Measurements from ENCODE around the gene SETD2. TPM values are rescaled to one million over a fixed set of nuclear protein-coding genes. Genes with fewer than 3 reads are reported as not detected.
"Not testable (repeated sequence)": the region's sequence is repeated elsewhere in the genome, so short reads cannot be mapped to it uniquely, and the experiment has no call there.

The SETD2 gene
- total RNA-seq, 1 donor from 2014 or later = 41.2 TPM

DNA sequence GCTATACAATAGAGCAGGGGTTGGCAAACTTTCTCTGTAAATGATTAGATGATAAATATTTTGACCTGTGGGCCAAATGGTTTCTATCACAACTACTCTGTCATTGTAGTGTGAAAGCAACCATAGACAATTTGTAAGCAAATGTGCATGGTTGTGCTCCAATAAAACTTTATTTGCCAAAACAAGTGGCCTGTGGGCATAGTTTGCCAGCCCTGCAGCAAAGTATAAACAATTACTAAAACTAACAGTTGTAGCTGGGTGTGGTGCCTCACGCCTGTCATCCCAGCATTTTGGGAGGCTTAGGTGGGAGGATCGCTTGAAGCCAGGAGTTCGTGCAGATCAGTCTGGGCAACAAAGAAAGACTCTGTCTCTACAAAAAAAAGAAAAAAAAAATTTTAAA lies 122.8 kb downstream of the SETD2 start:
- H3K36me3 Mint-ChIP-seq (ENCODE audit: low read depth) = peaks cover 64% of the 10 kb centered on the region
- peaks cover 4% of the 10 kb centered on the region for H3K9me3 Mint-ChIP-seq
- no peak overlapping the region for H3K4me3 Mint-ChIP-seq (ENCODE audit: low read depth)

DNA sequence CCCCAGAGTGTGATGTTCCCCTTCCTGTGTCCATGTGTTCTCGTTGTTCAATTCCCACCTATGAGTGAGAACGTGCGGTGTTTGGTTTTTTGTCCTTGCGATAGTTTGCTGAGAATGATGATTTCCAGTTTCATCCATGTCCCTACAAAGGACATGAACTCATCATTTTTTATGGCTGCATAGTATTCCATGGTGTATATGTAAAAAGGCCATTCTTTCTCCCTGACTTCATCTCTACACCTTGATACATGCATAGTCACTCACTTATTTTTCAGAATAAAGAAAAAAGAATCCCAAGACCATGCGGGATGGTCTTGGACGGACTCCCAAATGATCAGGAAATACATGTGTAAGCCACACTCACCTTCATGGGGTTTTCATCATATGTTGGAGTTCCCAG lies 126.6 kb downstream of the SETD2 start:
- Mint-ChIP-seq H3K27ac (peak overlapping the region; percentile 69), H3K4me1 (ENCODE audit: low read depth) (peaks cover 15% of the 10 kb centered on the region), H3K36me3 (ENCODE audit: low read depth) (peaks cover 74% of the 10 kb centered on the region)
- H3K9me3 Mint-ChIP-seq; H3K27me3 Mint-ChIP-seq (ENCODE audit: low read depth); intact Hi-C loops (cut with micrococcal nuclease); DNase-seq (ENCODE audit: low spot score); H3K4me3 Mint-ChIP-seq (ENCODE audit: low read depth): not testable (repeated sequence)

More for the DNA sequence above, 122.8 kb downstream of the SETD2 start:
- Mint-ChIP-seq H3K27ac (no peak overlapping the region), H3K4me1 (ENCODE audit: low read depth) (peaks cover 13% of the 10 kb centered on the region), H3K27me3 (ENCODE audit: low read depth) (no peaks in the 10 kb centered on the region)
- intact Hi-C loops (cut with micrococcal nuclease) = no loop called here
- no peak for DNase-seq (ENCODE audit: low spot score)

DNA sequence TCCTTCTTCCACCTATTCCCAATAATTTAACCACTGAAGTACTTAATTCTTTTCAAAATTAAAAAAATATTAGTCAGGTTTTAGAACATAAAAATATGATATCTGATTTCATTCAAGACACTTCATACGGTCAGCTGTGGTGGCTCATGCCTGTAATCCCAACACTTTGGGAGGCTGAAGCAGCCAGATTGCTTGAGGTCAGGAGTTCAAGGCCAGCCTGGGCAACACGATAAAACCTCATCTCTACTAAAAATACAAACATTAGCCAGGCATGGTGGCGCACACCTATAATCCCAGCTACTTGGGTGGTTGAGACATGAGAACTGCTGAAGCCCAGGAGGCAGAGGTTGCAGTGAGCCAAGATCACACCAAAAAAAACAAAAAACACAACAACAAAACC lies 127.8 kb downstream of the SETD2 start:
- no peak for DNase-seq (ENCODE audit: low spot score)
- H3K4me3 Mint-ChIP-seq (ENCODE audit: low read depth) = no peak overlapping the region
- no peak overlapping the region for H3K27ac Mint-ChIP-seq
- H3K4me1 Mint-ChIP-seq (ENCODE audit: low read depth) = peaks cover 25% of the 10 kb centered on the region
- no peaks in the 10 kb centered on the region for H3K27me3 Mint-ChIP-seq (ENCODE audit: low read depth)
- peaks cover 4% of the 10 kb centered on the region for H3K9me3 Mint-ChIP-seq
- peaks cover 70% of the 10 kb centered on the region for H3K36me3 Mint-ChIP-seq (ENCODE audit: low read depth)
- intact Hi-C loops (cut with micrococcal nuclease) = no loop called here

DNA sequence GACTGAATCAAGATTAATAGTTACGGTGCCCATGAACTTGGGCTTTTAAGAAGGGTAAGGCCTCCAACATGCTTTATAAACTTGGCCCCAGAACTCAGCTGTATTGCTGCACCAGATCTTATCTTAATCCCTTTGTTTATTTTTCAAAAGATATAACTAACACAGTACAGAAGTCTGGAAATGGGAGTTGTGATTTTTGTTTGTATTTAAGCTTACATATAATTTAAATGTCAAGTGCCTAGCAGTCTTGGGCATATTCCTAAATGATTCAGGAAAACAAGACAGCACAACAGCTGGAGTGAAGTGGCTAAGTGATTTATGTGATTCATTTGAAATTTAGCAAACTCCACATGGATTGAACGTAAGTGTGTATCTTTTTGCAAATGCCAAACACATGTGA lies 128.3 kb downstream of the SETD2 start:
- Mint-ChIP-seq H3K27ac (peak overlapping the region; percentile 3), H3K4me3 (ENCODE audit: low read depth) (no peak overlapping the region), H3K4me1 (ENCODE audit: low read depth) (peaks cover 30% of the 10 kb centered on the region), H3K9me3 (peaks cover 4% of the 10 kb centered on the region), H3K27me3 (ENCODE audit: low read depth) (no peaks in the 10 kb centered on the region), H3K36me3 (ENCODE audit: low read depth) (peaks cover 65% of the 10 kb centered on the region)
- no peak for DNase-seq (ENCODE audit: low spot score)
- intact Hi-C loops (cut with micrococcal nuclease) = no loop called here

DNA sequence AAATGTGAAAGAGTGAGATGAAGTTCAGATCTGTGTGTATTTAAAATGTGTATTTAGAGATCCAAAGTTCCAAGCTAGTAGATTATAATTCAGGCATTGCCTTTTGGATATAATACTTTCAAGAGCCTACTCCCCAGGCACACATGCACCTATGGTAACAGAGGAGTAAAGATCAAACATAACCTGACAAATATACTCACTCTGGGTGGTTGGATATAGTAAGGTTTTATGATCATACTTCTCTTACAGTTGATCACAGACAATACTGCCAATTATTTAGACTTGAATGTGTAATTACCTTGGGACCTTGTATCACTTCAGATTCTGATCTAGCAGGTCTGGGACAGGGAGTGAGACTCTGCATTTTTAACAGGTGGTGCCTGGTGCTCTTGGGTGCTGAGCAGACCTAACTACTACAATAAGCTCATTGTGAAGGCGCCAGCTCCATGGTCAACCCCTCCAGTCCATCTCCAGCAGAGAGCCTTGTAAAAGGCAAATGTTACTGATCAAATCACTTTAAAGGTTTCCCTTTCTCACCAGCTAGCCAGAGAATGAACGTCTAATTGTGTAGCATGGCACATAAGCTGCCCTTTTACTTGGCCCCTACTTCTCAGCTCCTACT lies 128.9 kb downstream of the SETD2 start:
- no peak for DNase-seq (ENCODE audit: low spot score)
- peaks cover 33% of the 10 kb centered on the region for H3K4me1 Mint-ChIP-seq (ENCODE audit: low read depth)
- no peak overlapping the region for H3K4me3 Mint-ChIP-seq (ENCODE audit: low read depth)
- H3K27ac Mint-ChIP-seq = peak overlapping the region; percentile 3
- peaks cover 63% of the 10 kb centered on the region for H3K36me3 Mint-ChIP-seq (ENCODE audit: low read depth)
- H3K27me3 Mint-ChIP-seq (ENCODE audit: low read depth) = no peaks in the 10 kb centered on the region
- peaks cover 4% of the 10 kb centered on the region for H3K9me3 Mint-ChIP-seq
- intact Hi-C loops (cut with micrococcal nuclease) = no loop called here

DNA sequence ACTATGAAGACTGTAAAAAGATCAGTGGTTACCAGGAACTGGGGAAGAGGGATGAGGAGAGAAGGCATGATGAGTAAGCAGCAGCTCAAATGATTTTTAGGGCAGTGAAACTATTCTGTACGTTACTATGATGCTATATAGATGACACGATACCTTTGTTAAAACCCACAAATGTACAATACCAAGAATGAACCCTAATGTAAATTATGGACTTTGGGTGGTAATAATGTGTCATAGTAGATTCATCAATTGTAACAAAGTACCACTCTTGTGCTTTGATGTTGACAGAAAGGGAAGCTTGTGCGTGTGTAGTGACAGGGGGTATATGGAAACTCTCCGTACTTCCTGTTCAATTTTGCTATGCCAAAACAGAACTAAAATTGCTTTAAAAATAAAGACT lies 132.9 kb downstream of the SETD2 start:
- H3K27ac Mint-ChIP-seq = peak overlapping the region; percentile 91
- H3K4me1 Mint-ChIP-seq (ENCODE audit: low read depth) = peaks cover 29% of the 10 kb centered on the region
- not testable (repeated sequence) for DNase-seq (ENCODE audit: low spot score); H3K9me3 Mint-ChIP-seq; H3K27me3 Mint-ChIP-seq (ENCODE audit: low read depth)
- intact Hi-C loops (cut with micrococcal nuclease) = loop anchor here (2.0 kb wide), 1 partner anchor 14 kb away; no protein-coding TSS in a partner anchor
- peak overlapping the region; percentile 67 for H3K4me3 Mint-ChIP-seq (ENCODE audit: low read depth)
- peaks cover 48% of the 10 kb centered on the region for H3K36me3 Mint-ChIP-seq (ENCODE audit: low read depth)

DNA sequence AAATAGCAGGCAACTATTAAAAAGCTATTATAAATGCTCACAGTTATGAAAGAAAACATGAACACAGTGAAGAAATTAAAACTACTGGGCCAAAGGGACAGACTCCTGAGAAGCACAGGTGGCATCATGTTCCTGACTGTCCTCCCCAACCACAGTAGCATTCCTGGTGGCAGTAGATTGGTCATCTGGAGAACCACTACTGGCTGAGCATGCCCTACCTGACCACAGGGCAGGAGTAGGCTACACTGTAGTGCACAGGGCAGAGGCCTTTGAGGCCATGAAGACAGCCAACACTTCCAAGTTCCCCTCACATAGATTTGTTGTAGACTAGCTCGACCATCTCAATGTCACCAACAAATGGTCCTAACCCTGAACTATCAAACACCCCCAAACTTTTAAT lies 135.2 kb downstream of the SETD2 start:
- DNase-seq (ENCODE audit: low spot score) = no peak
- peaks cover 41% of the 10 kb centered on the region for H3K4me1 Mint-ChIP-seq (ENCODE audit: low read depth)
- no peak overlapping the region for H3K27ac Mint-ChIP-seq
- no peaks in the 10 kb centered on the region for H3K9me3 Mint-ChIP-seq
- intact Hi-C loops (cut with micrococcal nuclease) = no loop called here
- peaks cover 31% of the 10 kb centered on the region for H3K36me3 Mint-ChIP-seq (ENCODE audit: low read depth)
- H3K4me3 Mint-ChIP-seq (ENCODE audit: low read depth) = no peak overlapping the region
- H3K27me3 Mint-ChIP-seq (ENCODE audit: low read depth) = no peaks in the 10 kb centered on the region

DNA sequence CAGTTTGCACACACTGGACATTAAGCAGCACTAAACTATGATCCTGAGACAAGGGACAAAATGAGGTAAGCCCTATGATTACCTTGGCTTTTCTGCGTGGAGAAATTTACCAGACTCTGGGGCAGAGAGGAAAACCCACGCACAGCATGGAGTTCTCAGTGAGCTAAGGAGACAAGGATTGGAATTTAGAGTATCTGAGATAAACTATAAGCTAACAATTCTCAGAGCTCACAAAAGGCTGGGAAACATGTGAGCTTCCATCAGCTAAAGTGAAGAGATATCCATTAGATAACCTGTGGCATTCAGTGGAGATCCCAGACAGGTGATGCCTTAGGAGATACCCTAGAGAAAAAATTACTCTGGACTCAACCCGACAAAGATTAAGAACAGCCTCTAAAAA lies 135.8 kb downstream of the SETD2 start:
- DNase-seq (ENCODE audit: low spot score) = no peak
- Mint-ChIP-seq H3K9me3 (no peaks in the 10 kb centered on the region), H3K36me3 (ENCODE audit: low read depth) (peaks cover 30% of the 10 kb centered on the region), H3K27me3 (ENCODE audit: low read depth) (no peaks in the 10 kb centered on the region), H3K4me3 (ENCODE audit: low read depth) (no peak overlapping the region), H3K27ac (peak overlapping the region; percentile 2), H3K4me1 (ENCODE audit: low read depth) (peaks cover 40% of the 10 kb centered on the region)
- intact Hi-C loops (cut with micrococcal nuclease) = no loop called here

DNA sequence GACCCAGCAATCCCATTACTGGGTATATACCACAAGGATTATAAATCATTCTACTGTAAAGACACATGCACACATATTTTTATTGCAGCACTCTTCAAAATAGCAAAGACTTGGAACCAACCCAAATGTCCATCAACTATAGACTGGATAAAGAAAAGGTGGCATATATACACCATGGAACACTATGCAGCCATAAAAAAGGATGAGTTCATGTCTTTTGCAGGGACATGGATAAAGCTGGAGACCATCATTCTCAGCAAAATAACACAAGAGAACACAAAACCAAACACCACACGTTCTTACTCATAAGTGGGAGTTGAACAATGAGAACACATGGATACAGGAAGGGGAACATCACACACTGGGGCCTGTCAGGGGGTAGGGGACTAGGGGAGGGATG lies 137.5 kb downstream of the SETD2 start:
- intact Hi-C loops (cut with micrococcal nuclease); H3K27ac Mint-ChIP-seq; H3K4me3 Mint-ChIP-seq (ENCODE audit: low read depth); DNase-seq (ENCODE audit: low spot score); H3K9me3 Mint-ChIP-seq; H3K27me3 Mint-ChIP-seq (ENCODE audit: low read depth): not testable (repeated sequence)
- Mint-ChIP-seq H3K36me3 (ENCODE audit: low read depth) (peaks cover 22% of the 10 kb centered on the region), H3K4me1 (ENCODE audit: low read depth) (peaks cover 30% of the 10 kb centered on the region)

DNA sequence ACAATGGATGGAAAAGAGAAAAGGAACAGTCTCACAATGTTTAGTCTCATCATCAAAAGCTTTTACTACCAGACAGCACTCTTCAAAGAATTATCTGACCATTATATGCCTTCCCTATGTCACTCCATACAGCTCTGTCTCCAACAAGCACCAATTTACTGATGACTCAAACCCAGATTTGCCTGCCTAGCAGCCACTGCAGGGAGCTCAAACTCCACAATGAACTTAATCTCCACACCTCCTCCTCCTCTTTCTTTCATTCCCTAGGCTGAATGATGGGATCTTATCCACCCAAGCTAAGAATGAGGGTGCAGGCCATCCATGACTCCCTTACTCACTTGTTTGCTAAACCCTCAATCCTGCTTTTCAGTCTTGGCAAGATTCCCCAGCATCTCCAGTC lies 139.0 kb downstream of the SETD2 start:
- H3K4me1 Mint-ChIP-seq (ENCODE audit: low read depth) = peaks cover 22% of the 10 kb centered on the region
- no peak overlapping the region for H3K4me3 Mint-ChIP-seq (ENCODE audit: low read depth)
- intact Hi-C loops (cut with micrococcal nuclease) = no loop called here
- peaks cover 16% of the 10 kb centered on the region for H3K36me3 Mint-ChIP-seq (ENCODE audit: low read depth)
- no peaks in the 10 kb centered on the region for H3K27me3 Mint-ChIP-seq (ENCODE audit: low read depth)
- no peaks in the 10 kb centered on the region for H3K9me3 Mint-ChIP-seq
- H3K27ac Mint-ChIP-seq = no peak overlapping the region
- DNase-seq (ENCODE audit: low spot score) = no peak

DNA sequence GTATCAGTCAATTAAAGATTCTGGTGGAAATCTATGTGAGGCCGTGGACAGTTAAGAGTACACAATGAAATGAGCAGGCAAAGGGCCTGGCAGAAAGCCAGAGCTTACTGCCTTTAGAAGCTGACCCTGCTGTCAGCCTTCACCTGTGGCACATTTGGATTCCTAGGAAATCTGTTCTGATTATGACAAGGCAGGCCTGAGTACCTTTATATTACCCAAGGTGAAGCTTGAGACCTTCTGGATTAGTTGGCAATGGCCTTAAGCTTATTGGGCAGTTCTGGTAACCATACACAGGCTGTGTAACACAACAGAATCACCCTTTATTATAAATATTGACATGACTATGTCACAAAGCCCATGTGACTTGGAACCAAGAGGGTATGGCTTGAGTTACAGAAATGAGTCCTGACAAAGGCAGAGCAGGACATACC lies 141.3 kb downstream of the SETD2 start:
- Mint-ChIP-seq H3K9me3 (no peaks in the 10 kb centered on the region), H3K27me3 (ENCODE audit: low read depth) (no peaks in the 10 kb centered on the region), H3K36me3 (ENCODE audit: low read depth) (peaks cover 25% of the 10 kb centered on the region), H3K27ac (no peak overlapping the region), H3K4me1 (ENCODE audit: low read depth) (peaks cover 38% of the 10 kb centered on the region), H3K4me3 (ENCODE audit: low read depth) (no peak overlapping the region)
- DNase-seq (ENCODE audit: low spot score) = no peak
- intact Hi-C loops (cut with micrococcal nuclease) = no loop called here

DNA sequence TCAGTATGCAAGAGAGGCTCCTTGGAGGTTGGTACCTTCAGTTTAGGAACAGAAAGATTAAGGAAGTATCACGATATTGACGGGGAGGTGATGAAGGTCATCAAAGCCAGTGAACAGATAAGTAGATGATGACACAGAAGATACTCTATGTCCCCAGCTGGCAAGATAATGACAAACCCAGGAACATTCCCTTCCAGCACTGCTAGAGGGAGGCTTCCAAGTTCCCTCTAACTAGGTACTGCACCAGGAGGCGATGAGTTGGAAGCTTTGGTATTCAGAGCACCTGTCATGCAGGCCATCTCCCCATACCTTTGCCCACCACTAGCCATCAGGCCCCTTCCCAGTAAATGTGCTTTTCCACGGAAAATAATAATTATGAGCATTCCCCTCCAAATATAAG lies 143.6 kb downstream of the SETD2 start:
- no peaks in the 10 kb centered on the region for H3K27me3 Mint-ChIP-seq (ENCODE audit: low read depth)
- H3K36me3 Mint-ChIP-seq (ENCODE audit: low read depth) = peaks cover 28% of the 10 kb centered on the region
- intact Hi-C loops (cut with micrococcal nuclease) = no loop called here
- H3K4me1 Mint-ChIP-seq (ENCODE audit: low read depth) = peaks cover 46% of the 10 kb centered on the region
- DNase-seq (ENCODE audit: low spot score) = no peak
- H3K27ac Mint-ChIP-seq = peak overlapping the region; percentile 81
- no peak overlapping the region for H3K4me3 Mint-ChIP-seq (ENCODE audit: low read depth)
- H3K9me3 Mint-ChIP-seq = no peaks in the 10 kb centered on the region

DNA sequence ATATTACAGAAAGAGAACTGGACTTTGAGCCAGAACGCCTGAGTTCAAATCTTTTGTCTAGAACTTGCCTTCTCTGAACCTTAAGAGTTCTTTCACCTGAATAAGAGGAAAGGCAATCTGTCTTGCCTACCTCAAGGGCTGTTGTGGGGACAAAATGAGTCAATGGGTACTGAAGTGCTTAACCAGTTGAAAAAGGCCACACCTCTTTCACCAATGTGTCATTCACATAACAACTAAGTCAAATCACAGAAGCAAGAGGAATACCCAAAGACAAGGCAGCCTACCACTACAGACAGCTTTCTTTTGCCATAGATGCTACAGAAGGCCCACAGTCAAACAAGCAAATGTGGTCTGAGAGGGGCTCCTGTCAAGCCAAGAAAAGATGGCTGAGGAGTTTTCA lies 144.7 kb downstream of the SETD2 start:
- intact Hi-C loops (cut with micrococcal nuclease) = loop anchor here (1.0 to 10.0 kb wide), 5 partner anchors 38 to 366 kb away; partner anchors contain the start of genes CCDC12, PTPN23 and SETD2
- Mint-ChIP-seq H3K4me1 (ENCODE audit: low read depth) (peaks cover 38% of the 10 kb centered on the region), H3K27ac (peak overlapping the region; percentile 81), H3K27me3 (ENCODE audit: low read depth) (no peaks in the 10 kb centered on the region), H3K36me3 (ENCODE audit: low read depth) (peaks cover 34% of the 10 kb centered on the region), H3K9me3 (no peaks in the 10 kb centered on the region), H3K4me3 (ENCODE audit: low read depth) (no peak overlapping the region)
- DNase-seq (ENCODE audit: low spot score) = peak; percentile 34

All from activated T-helper 2 cell treated with anti-CD3 and anti-CD28 coated beads, Interferon-gamma antibody, Interleukin-2, Interleukin-4, amounts not matched to agents 10 μg/mL and 5 μg/mL and 100 μg/mL, durations not matched to agents 14 hours and 24 hours and 36 hours (primary cell).